GM19397 (cell line): ENCODE measurements around the gene HMOX2.

Source experiments
- ATAC-seq: cut with Tn5 transposase; IDR thresholded peaks from one replicate; pipeline ENCODE4 v1.9.1; 2021; ENCODE audit warnings: mild to moderate bottlenecking, moderate library complexity; ENCODE audit not compliant: unreplicated experiment

The HMOX2 gene

GRCh38 chr16:4463522-4464163 is 12.6 kb upstream of the HMOX2 start:
- ATAC-seq = no peak

- no peak for ATAC-seq
Observed at GRCh38 chr16:4465977-4466779, 10.0 kb upstream of the HMOX2 start.

DNA sequence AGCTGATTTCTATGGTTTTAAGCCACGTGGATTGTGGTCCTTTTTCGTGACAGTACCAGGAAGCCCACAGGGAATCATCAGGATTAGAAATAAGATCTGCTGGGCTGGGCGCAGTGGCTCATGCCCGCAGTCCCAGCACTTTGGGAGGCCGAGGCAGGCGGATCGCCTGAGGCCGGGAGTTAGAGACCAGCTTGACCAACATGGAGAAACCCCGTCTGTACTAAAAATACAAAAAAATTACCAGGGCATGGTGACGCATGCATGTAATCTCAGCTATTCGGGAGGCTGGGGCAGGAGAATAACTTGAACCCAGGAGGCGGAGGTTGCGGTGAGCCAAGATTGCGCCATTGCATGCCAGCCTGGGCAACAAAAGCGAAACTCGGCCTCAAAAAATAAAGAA is 8.3 kb upstream of the HMOX2 start:
- no peak for ATAC-seq

DNA sequence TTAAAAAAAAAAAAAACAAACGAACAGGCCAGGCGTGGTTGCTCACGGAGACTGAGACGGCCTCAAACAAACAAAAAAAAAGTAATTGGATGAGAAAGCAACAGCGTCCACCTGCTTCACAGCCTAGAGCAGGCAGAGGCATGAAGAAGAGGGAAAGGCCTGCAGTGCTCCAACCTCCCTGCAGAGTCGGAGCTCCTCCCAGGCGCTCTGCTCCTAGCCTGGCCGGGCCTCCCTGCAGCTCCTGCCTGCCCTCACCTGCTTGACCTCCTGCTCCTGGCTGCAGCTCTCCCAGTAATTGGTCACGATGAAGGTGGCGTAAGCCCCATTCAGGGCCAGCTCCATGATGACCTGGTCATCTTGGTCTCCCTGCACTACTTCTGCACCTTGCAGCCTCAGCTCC is 7.2 kb upstream of the HMOX2 start:
- ATAC-seq = no peak

- no peak for ATAC-seq
Observed at GRCh38 chr16:4471869-4472268, 4.3 kb upstream of the HMOX2 start.

DNA sequence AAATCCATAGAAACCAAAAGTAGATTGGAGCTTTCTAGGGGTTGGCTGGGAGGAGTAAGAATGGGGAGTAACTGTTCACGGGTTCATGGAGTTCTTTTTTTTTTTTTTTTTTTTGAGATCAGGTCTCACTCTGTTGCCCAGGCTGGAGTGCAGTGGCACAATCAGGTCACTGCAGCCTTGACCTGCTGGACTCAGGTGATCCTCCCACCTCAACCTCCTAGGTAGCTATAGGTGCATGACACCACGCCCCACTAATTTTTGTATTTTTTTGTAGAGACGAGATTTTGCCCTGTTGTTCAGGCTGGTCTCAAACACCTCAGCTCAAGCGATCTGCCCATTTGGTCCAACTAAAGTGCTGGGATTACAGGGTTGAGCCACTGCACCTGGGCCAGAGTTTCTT is 3.3 kb upstream of the HMOX2 start:
- ATAC-seq = no peak

- ATAC-seq = peak; percentile 43
Observed at GRCh38 chr16:4474192-4474961, 1.8 kb upstream of the HMOX2 start, which contains the start of gene NMRAL1. Gene NMRAL1, minus strand, starts transcription at chr16:4474625. Its CDS starts 493 bp downstream, at chr16:4474132.

GRCh38 chr16:4477966-4478365 is 1.8 kb downstream of the HMOX2 start:
- ATAC-seq = no peak

GRCh38 chr16:4481526-4481925 is 5.3 kb downstream of the HMOX2 start:
- no peak for ATAC-seq

DNA sequence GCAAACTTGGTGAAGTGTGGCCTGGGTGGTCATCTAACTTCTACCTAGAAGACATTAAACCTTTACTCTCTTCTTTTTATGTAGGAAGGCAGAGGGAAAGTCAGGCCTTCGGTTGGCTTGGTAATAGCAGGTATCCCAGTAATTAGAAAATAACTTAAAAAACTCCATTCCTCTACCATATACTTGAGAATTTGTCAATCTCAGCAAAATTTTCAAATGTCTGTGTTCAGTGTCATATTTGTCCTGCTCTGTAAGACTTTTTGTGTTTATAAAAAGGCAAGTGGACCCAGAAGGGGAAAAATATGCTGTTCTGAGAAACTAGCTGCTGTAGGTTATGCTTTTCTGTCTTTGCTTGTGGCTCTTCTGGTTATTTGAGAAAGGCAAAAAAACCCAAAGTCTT is 5.8 kb downstream of the HMOX2 start:
- no peak for ATAC-seq

GRCh38 chr16:4486126-4486893 is 10.1 kb downstream of the HMOX2 start:
- no peak for ATAC-seq

DNA sequence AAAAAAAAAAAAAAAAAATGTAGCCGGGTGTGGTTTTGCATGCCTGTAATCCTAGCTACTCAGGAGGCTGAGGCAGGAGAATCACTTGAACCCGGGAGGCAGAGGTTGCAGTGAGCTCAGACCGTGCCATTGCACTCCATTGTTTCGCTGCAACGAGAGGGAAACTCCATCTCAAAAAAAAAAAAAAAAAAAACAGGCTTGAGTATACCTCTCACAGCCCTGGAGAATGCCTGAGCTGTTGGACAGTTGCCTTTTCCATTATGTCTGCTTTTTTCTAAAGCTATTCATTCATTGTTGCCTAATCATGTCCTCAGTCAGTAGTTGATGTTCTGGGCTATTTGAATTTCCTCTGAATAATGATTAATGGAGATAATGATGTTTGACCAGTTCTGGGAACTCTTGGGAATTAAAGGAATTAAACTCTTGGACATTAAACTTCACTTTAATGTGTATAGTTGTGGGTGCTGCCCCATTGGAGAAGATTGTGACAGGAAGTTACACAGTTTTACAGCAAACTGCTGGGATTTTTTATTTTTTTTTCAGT is 11.8 kb downstream of the HMOX2 start:
- ATAC-seq = no peak

DNA sequence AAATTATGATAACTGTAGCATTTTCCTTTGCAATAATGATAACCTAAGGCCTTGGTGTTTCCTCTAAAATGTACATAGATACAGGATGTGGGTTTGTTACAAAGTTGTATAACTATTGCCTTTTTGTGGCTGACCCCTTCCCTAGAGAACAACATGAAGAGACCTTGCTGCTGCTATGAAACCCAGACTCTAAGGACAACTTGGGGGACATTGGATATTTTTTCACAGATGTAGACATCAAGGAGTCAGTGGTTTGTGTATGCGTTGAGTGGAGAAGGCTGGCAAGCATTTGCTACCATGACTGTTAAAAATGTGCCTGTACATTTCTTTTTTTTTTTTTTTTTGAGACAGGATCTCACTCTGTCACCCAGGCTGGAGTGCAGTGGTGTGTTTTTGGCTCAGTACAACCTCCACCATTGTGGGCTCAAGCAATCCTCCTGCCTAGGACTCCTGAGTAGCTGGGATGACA is 12.3 kb downstream of the HMOX2 start:
- ATAC-seq = no peak

- ATAC-seq = no peak
Observed at GRCh38 chr16:4489030-4489429, 12.8 kb downstream of the HMOX2 start.

- no peak for ATAC-seq
Observed at GRCh38 chr16:4491898-4492297, 15.7 kb downstream of the HMOX2 start.

DNA sequence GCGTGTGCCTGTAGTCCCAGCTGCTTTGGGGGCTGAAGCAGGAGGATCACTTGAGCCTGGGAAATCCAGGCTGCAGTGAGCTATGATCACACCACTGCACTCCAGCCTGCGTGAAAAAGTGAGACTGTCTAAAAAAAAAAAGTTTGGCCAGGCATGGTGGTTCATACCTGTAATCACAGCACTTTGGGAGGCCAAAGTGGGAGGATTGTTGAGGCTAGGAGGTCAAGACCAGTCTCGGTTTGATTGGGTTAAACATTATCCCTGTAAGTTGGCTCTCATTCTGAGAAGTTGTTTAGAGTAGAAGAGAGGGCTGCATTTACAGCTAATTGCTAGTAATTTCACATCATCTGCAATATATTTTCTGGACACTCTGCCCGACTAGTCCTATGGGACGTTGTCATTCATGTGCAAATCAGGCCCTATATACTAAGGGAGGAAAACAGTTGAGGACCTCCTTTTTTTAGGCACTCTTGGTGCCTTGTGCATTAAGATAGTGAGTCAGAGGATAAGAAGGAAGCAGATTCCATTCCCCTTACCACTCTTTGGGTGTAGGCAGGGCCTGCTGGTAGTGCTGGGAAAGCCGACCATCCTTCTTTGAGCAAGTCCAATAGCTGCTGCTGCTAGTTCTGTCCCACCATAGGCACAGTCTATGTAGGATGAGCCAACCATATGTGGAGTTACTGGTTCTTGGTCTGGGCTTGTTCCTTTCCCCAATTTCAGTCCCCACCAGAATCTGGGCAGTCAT is 18.7 kb downstream of the HMOX2 start:
- no peak for ATAC-seq

- ATAC-seq = no peak
Observed at GRCh38 chr16:4495766-4496165, 19.6 kb downstream of the HMOX2 start.

DNA sequence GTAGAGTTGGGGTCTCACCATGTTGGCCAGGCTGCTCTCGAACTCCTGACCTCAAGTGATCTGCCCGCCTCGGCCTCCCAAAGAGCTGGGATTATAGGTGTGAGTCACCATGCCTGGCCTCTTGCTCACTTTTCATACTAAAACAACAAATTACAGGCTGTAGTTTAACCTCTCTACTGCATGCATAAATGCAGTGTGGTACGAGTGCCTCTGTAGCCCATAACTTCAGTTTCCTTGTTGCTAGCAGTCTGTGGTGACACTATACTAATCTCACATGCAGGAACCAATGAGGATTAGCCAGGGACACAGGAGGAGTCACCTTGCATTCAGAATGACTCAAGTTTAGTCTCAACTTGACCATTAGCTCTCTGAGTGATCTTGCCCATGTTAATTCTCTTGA is 20.1 kb downstream of the HMOX2 start:
- no peak for ATAC-seq

- no peak for ATAC-seq
Observed at GRCh38 chr16:4498546-4499195, 22.5 kb downstream of the HMOX2 start.
